Measurements from ENCODE around the gene SYTL5.
"Not testable (repeated sequence)": the region's sequence is repeated elsewhere in the genome, so short reads cannot be mapped to it uniquely, and the experiment has no call there.

The SYTL5 gene

DNA sequence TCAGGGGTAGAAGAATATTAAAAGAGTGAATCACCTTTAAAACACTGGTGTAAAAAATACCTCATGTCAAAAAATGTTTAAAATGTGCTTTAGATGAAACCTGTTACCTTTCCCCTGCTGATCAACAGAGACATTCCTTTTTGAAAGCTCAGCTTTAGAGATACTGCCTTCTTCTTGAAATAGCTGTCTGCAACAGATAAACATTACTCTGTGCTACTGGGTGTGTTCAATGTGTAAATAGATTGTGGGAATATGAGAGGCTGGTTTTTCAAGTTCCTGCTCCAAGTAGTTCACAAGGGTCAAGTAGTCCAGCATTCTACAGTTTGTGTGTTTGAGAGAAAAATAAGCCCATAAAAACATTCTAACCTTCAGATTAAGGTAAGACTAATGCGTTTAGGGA lies at the start of gene SYTL5:
TSS of gene SYTL5 (plus strand) at position 263 of the 400 bp plus-strand sequence. CDS start 27,337 bp downstream, outside the sequence.
- DNase-seq (ENCODE audit: low read depth), result no peak

DNA sequence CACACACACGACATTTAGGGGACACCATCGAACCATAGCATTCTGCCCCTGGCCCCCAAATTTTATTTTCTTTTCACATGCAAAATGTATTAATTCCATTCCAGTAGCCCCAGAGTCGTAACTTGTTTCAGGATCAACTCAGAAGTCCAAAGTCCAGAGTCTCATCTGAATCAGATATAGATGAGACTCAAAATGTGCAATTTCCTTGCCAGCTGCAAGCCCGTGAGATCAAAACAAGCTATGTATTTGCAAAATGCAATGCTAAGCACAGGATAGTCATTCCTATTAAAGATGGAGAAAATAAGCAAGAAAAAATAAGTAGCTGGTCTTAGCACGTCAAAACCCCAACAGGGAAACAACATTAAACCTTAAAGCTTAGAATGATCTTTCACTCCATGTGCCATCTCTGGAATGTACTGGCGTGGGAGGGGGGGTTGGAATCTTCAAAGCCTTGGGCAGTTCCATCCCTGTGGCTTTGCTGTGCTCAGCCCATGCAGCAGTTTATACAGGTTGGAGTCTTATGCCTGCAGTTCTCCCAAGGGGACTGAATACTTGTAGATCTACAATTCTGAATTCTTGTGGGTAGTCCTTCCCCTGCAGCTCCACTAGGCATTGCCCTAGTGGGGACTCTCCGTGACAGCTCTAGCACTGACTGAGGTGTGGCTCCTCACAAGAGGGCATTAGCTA lies 47.7 kb upstream of the SYTL5 start:
- no peak for DNase-seq (ENCODE audit: low read depth)

DNA sequence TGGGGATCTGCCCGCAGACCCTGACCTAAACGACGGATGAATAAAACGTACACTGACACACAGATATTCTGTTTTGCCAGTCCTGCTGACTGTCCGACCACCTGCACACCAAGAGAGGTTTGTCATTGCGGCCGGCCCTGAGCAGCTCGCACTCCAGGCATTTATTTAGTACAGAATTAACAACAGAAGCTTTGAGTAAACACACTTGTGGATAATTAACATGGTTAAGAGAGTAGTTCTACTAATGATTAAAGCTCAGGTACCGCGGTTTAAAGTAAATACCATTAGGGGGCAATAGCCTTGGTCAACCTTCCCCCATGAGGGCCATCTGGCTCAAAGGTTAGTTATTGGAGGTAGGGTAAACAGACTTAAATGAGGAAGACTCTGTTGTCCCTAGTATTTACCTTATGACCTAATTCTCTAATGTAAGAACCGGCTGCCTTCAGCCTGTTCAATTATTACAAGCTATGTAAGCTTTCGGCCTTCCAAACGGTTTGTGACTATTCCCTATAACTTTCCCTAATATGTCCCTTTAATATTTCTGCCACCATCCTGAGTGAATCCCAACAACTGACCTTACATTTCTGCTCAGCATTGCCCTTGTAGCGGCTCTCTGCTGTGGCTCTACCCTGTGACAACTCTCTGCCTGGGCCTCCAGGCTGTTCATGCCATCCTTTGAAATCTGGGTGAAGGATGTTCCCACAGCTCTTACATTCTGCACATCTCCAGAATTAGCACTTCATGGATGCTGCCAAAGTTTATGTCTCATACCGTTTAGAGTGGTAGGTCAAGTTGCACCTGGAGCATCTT lies 46.9 kb upstream of the SYTL5 start:
- no peak for DNase-seq (ENCODE audit: low read depth)

DNA sequence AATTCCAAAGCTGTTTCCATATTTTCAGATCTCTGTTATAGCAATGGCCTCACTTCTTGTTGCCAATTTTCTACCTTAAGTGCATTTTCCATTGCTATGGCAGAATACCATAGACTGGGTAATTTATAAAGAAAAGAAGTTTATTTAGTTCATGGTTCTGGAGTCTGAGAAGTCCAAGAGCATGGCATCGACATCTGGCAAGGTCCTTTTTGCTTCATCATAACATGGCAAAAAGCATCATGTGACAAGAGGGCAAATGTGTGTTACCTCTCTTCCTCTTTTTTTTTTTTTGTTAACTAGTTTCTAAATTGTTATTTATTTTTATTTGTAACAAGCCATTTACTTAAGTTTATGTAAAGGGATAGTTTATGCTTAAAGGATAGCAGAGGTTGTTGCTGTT lies 45.2 kb upstream of the SYTL5 start:
- no peak for DNase-seq (ENCODE audit: low read depth)

DNA sequence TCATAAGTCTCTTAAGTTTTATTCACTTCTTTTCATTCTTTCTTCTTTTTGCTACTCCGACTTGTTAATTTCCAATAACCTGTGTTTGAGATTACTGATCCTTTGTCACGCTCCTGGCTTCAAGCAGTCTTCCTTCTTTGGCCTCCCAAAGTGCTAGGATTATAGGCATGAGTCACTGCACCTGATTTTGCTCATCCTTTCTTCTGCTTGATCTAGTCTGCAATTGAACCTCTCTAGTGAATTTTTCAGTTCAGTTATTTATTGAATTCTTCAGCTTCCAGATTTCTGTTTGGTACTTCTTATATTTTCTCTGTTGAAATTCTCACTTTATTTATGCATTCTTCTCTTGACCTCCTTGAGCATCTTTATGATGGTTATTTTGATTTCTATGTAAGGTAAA lies 38.6 kb upstream of the SYTL5 start:
- no peak for DNase-seq (ENCODE audit: low read depth)

DNA sequence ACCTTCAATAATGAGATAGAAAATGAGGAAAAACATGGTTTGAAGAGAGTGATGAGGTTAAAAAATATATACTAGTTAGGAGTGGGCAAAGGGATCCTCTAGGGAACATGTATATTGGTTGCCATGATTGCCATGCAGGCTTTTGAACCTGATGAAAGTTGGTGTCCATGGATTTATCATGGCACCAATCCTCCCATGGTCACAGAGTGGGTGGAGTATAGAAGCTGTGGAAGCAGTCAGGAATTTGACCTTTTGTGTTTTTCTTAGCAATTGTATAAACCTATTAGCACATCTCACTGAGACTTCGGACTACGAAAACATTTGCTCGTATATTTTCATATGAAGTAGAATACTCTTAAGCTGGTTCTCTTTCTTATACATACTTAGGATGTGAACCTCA lies 30.9 kb upstream of the SYTL5 start:
- DNase-seq (ENCODE audit: low read depth), result no peak

DNA sequence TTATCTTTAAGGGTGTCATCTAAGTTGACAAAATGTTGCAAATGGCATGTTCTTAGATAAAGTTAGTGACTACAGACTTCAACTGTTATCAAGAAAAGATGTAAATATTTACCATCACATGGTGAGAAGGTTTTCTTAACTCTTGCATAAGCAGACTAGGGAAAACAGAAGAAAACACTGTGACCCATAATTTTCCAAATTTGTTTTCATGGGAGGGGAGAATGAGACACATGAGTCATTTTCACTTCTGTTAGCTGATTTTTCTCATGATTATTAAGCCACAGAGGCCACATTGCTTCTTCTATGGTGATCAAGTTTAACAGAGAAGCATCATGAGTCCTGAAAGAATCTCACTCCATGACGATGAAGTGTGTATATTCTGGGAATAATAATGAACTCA lies 30.2 kb upstream of the SYTL5 start:
- no peak for DNase-seq (ENCODE audit: low read depth)

DNA sequence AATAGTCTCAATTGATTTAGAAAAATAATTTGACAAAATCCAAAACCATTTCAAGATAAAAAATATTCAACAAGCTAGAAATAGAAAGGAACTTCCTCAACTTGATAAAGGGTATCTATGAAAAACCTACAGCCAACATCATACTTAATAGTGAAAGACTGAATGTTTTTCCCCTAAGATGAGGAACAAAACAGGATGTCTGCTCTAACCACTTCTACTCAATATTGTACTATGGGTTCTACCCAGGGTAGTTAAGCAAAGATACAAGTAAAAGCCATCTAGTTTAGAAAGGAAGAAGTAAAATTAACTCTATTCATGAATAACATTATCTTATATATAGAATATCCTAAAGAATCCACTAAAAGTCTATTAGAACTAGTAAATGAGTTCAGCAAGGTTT lies 21.5 kb upstream of the SYTL5 start:
- DNase-seq (ENCODE audit: low read depth), result no peak

DNA sequence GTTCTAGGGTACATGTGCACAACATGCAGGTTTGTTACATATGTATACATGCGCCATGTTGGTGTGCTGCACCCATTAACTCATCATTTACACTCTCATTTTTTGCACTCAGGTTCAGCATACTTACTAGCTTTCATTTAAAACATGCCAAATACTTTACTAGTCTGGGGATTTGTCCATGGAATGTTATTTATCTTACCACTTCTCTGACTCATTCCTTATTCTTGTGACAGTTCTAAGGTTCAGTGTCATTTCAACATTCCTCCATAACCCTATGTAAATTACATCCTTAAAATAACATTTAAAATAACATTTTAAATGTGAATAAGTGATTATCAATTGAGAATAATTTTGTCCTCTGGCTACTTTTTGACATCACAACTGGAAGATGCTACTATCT lies 19.5 kb upstream of the SYTL5 start:
- DNase-seq (ENCODE audit: low read depth), result no peak

DNA sequence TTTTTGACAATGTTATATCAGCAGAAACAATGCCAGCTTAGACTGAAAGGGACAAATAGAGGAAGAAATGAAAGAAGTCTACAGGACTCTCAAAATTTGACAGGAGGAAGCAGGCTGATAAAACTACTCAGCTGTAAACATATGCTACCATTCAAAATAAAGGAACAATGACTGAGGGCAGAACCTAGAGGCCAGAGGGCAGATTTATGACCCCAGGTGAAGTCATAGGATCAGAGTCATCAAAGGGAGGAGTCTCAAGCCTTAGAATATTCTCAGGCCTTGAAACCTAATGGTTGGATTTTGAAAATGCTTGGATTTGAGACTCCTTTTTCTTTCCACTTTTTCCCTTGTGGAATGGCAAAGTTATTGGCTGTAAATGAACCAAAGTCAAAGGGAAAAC lies 17.0 kb upstream of the SYTL5 start:
- DNase-seq (ENCODE audit: low read depth), result no peak

DNA sequence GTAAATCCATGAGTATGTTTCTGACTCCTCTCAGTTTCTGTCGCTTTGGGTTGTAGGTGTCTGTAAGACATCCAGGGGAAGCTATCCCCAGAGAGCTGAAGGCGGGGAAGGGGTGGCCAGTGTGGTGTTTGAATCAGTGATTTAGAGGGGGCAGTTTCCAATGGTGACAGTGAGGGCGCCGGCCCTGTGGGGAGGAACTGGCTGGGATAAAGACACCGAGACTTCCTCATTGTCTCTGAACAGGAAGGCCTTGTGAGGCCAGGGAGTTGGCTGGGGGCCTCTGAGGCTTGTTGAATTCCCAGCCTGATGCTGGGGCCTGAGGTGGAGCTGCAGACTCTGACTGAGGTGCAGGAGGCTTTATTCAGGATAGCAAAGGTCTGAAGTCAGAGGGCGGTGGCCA lies 15.1 kb upstream of the SYTL5 start:
- not testable (repeated sequence) for DNase-seq (ENCODE audit: low read depth)

DNA sequence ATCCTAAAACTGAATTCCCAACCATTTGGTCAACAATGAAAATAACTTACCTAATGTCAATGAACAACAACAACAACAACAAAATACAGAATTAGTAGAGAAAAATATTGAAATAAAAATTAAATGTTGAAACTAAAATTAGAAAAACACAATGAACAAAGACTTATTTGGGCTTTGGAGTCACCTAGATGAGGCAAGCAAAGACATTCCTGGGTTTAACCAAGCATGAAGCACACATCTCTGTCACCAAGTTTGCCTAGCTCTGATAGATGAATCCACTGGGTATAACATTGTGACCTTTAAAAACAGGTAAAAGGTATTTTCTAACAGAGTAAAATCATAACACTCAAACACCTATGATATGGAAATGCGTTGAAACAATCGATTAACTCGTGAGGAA lies 13.2 kb upstream of the SYTL5 start:
- no peak for DNase-seq (ENCODE audit: low read depth)

DNA sequence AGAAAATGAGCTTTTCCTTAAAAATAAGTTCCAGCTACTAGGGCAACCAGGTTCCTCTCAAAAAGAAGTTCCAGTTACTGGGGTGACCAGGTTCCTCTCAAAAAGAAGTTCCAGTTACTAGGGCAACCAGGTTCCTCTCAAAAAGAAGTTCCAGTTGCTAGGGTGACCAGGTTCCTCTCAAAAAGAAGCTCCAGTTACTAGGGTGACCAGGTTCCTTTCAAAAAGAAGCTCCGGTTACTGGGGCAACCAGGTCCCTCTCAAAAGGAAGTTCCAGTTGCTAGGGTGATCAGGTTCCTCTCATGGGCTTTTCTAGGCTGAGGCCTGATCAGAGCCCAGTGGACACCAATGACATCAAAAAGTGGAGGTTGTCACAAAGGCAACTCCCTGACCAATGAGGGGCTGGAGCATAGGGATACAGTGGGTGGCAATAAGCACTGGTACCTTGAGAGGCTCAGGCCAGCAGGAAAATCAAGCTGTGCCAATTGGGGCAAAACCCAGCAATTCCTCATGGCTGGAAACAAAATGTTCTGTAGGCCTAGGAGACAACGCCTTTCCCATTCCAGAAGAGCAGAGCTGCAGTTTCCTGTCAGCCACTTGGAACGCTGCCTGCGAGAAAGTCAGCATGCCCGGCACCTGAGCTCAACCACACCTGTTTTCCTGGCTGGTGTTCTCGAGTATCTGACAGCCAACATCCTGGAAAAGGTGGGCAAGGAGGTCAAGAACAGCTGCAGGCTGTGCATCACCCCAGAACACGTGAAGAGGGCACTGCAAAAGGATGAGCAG lies 12.3 kb upstream of the SYTL5 start:
- DNase-seq (ENCODE audit: low read depth), result no peak

DNA sequence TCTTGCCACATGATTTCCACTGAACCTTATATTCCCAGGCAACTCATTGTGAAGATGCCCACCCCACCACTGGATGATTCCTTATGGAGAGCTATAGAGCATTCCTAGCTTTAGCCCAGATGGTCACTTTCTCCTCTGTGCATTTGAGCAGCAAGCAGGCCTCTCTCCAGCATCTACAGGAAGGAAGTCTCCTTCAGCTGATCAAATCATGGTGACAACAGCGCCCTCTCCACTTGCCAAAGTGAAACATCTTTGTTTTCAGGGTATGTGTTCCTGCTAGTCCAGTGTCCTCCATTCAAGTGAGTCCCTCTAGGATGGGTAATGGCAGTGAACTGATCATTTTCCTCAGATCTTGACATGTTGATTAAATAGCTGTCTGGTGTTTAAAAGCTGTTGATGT lies 10.9 kb upstream of the SYTL5 start:
- no peak for DNase-seq (ENCODE audit: low read depth)

DNA sequence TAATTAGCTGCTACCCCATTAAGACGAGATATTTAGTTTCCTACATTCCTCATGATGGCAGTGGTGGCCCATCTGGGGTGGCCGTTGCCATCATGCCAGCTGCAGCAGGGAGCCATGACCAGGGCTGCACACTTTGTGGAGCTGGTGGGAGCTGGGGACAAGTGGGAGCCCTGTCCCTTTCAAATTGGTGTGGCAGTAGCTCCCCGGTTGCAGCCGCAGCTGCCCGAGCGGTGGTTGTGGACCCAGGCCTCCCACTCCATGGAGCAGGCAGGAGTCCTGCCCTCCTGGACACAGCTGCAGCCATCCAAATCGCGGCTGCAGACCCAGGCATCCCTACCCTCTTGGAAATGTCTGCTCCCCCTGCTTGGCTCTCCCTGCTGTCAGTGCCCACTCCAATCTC lies 9.3 kb upstream of the SYTL5 start:
- DNase-seq (ENCODE audit: low read depth), result no peak

DNA sequence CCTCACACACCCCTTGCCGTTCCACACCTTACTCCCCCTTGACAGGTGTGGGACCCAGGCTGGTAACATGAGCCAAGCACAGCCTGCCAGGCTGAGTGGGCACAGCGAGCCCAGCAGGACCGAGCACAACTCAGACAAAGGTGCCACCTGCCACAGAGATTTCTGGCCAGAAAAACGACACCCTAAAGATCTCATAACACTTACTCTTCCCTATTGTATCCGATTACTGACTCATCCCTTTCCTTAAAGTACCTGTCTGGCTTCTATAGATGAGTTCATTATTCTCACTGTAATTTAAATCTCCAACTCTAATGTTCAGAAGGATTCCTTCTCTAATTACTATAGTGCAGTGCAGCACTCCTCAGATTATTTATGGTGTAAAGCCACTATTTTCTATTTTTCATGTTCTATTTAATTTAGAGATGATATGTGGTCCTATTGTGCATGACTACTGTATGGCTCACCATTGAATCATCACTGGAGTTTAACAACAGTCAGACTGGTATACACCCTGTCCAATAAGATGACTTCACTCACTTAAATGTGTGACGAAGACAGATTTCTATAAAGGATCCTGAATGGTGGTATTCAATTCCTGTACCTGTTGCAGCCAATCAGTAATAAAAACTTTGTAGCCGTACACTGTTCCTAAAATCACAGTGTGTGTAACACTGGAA lies 7.6 kb upstream of the SYTL5 start:
- no peak for DNase-seq (ENCODE audit: low read depth)

DNA sequence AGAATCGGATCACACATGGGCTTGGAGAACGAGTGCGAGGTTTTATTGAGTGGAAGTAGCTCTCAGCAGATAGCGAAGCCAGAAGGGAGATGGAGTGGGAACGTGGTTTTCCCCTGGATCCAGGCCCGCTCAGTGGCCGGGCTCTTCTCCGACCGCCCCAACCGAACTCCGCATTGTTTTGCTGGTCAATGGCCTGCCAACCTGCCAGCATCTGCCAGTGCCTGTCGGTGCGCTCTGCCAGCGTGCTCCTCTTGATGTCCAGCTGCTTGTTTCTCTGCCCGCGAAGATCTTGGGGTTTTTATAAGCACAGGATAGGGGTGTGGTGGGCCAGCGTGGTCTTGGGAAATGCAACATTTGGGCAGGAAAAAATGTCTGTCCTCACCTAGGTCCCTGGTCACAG lies 5.6 kb upstream of the SYTL5 start:
- DNase-seq (ENCODE audit: low read depth), result no peak

DNA sequence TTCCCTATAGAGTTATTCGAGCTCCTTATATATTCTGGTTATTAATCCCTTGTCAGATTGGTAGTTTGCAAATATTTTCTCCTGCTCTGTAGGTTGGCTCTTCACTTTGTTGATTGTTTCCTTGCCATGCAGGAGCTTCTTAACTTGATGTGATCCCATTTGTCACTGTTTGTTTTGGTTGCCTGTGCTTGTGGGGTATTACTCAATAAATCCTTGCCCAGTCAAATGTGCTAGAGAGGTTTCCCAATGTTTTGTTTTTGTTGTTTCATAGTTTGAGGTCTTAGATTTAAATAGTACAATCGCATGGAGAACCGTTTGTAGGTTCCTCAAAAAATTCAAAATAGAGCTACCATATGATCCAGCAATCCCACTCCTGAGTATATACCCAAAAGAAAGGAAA lies 2.3 kb upstream of the SYTL5 start:
- no peak for DNase-seq (ENCODE audit: low read depth)

DNA sequence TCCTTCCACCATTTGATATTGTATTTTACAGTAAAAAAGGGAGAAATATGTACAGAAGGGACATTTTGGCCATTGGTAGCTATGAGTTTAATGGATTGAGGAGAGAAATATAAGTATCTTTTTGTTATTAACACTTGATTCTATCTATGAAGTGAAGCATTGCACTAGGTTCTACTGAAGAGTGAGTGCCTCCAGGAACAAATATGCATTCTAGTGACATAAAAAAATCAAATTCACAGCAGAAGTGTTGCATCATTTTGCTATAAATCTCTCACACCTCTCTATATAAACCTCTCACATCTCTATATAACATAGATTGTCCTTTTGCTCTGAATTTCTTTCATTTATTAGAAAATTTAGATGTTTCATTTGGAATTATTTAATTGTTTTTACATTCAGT lies 425 bp downstream of the SYTL5 start:
- no peak for DNase-seq (ENCODE audit: low read depth)

DNA sequence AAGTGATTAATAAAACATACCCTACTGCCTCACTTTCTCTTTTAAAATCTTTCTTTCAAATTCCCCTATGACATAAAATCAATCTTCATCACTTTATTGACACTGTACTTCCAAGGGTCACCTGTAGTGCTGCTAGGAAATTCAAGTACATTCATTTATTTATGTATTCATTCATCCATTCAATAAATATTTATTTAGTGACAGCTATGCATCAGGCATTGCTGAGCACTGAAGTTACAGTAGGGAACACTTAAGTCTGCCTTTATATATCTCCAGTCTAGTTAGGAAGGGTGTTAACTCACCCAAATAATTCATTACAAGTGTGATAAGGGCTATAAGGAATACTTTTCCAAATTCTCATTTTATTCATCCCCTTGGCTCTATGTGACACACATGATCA lies 2.3 kb downstream of the SYTL5 start:
- no peak for DNase-seq (ENCODE audit: low read depth)

DNA sequence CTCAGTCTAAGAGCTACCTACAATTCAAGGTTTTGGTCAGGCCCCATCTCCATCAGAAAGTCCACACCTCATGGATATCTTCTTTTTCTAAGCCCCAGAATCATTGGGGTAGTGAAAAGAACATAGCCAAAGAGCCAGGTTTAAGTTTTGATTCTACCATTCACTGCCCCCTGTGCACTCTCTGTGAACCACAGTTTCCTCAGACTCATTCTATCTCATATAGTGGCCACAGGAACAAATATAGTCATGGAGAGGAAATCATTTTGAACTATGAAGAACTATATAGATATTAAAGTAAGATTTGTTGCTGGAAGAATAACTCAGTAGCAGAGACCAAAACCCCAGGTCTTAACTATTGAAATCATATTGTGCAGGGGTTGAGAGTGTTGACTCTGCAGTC lies 3.3 kb downstream of the SYTL5 start:
- no peak for DNase-seq (ENCODE audit: low read depth)

DNA sequence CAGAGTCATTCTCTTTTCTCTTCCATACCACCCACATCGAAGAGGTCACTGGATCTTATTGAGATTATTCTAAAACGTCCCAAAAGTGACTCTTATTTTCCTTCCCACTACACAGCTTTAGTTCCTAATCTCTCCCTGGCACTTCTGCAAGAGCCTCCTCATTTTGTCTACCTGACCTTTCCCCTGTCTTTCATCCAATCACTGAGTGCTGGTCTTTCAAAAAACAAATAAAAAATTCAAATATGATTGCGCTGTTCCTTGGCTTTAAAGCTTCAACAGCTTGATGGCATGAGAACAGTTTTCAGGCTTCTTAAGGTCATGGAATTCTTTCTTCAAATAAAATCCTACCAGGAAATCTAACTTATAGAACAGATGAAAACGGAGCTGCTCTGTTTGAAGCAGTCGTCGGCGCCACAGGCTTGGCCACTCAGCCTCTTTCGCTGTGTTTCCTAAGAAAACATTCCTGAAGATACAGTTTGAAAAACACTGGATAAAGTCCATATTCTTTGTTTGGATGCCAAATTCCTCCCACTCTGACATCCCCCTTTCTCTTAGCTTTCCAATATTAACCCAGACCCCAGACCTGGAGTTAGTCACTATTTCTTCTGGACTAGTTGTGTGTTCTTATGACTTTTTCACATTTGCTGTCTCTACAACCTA lies 12.5 kb downstream of the SYTL5 start:
- DNase-seq (ENCODE audit: low read depth), result no peak
